ENCODE results near the gene NCKAP1.

GRCh38 chr2:183035298-183035953, 2.8 kb downstream of the NCKAP1 start:
- no peak for TF ChIP-seq CTCF (conservative IDR thresholded peaks at IDR 0.05 in 1 of 2, IDR thresholded peaks at IDR 0.05 in 1 of 2; ENCODE audit: low read depth in 1 of 2, low read length in 2 of 2)
- no peak for TF ChIP-seq EZH2 (IDR thresholded peaks at IDR 0.05; ENCODE audit: low read length, missing control alignments)

All from fibroblast of lung (primary cell).